ENCODE measurements around the gene POLG2.

- TF ChIP-seq ZNF274 (IDR thresholded peaks at IDR 0.05; ENCODE audit: low read depth, low read length) (no peak), SUZ12 (IDR thresholded peaks at IDR 0.05; ENCODE audit: extremely low read depth, insufficient read depth, insufficient read length) (no peak)
Measured at GRCh38 chr17:64515419-64515818, 18.6 kb upstream of the POLG2 start.

Measured in NT2/D1 (cell line).